Measurements from ENCODE around the gene IGFLR1.

Gene IGFLR1, protein sequence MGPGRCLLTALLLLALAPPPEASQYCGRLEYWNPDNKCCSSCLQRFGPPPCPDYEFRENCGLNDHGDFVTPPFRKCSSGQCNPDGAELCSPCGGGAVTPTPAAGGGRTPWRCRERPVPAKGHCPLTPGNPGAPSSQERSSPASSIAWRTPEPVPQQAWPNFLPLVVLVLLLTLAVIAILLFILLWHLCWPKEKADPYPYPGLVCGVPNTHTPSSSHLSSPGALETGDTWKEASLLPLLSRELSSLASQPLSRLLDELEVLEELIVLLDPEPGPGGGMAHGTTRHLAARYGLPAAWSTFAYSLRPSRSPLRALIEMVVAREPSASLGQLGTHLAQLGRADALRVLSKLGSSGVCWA

DNA sequence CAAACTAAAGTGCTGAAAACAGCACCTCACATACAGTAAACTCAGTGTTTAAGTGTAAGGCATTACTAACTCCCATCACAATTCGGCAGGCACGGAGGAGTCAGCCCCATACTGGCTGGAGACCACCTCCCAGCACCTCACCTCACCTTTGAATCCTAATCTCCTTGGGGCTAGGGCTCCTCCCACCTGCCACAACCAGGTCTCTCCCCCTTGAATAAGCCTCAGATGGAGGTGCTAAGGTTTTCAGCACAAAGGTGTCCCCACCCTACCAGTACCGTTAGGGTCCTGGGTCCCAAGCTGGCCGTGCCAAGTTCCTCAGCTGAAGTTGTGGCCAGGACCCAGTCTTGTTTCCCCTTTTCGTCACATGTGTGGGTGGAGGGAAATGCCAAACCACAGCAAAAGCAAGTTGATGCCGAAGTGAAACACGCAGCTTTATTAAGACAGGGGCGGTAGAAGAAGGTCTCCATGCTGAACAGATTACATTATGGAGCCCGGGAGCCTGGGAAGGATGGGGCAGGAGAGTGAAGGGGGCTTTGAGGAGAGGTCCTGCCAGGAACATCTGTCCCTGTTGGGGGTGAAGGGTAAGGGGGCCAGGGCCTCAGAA is at the start of gene IGFLR1:
Gene IGFLR1, minus strand, starts transcription at position 332 of the 604 bp plus-strand sequence. CDS start 1,272 bp downstream, outside the sequence.
- DNase-seq, result peak in 2 of 4 experiments; percentile 33 to 39

- no peak for DNase-seq
Measured at GRCh38 chr19:35791814-35792279, 49.6 kb upstream of the IGFLR1 start.

DNA sequence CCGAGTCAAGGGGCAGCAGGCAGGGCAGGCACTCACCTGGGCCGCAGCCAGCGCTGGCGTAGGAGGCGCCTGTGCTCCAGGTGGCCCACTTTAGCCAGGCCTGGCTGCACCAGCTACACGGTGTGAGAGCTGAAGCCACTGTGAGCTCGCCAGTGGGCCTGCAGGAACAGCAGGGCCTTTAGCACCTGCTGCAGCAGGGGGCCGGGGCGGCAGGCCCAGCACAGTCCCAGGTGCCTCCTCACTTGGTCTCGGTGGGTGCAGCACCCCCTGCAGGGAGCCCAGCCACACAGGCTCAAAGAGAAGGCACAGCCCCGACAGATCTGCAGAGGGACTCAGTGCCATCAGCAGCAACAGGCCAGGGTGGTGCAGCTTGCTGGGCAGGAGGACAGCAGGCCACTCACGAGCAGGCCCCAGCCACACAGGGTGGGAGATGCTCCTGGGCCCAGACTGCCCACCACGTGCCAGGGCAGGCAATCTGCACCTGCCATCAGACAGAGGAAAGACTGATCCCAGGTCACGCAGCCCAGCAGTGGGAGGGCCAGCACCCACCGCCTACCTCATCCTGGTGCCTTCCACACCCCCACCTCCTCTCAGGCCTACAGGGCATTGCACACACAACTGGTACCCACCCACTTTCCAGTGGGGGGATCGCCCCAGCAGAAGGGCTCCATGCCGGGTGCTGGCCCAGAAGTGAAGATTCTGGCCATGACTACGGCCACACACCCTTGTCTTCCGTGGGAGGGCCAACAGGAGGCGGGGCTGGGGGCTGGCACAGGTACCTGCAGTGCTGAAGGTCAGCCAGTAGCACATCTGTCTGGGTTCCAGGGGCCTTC is 48.9 kb upstream of the IGFLR1 start:
- no peak for DNase-seq

- DNase-seq, result no peak
Measured at GRCh38 chr19:35789978-35790944, 48.0 kb upstream of the IGFLR1 start.

DNA sequence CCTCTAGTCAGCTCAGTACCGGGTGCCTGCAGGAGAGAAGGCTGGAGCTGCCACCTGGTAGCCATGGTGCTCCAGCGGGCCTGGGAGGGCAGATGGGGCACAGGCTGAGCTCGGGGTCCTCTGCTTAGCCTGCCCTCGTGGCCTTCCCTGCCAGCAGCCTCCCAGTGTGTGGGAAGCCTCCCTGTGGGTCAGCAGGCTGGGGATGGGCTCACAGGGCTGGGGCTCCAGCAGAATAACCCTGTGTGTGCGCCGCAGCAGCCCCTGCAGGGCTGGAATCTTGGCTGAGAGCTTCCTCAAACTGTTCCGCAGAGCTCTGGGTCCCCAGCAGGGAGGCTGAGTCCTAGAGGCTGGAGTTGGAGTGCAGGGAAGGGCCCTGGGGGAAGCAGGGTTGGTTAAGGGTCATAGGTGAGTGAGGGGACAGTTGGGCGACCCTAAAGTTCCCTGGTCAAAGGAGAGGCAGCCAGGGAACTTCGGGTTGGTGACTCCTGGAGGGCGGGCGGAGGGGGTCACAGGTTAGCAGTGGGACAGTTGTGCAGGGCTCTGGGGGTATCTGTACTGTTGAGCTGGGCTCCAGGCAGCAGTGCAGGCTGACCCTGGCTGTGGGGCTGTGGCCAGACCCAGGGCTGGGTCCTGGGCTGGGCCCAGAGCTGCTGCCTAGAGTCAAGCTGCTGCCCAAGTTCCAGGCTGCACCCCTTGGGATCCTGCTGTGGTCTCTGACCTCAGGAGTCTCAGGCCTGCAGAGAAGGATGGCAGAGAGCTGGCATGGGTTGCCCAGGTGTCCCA is 47.1 kb upstream of the IGFLR1 start:
- DNase-seq, result no peak

DNA sequence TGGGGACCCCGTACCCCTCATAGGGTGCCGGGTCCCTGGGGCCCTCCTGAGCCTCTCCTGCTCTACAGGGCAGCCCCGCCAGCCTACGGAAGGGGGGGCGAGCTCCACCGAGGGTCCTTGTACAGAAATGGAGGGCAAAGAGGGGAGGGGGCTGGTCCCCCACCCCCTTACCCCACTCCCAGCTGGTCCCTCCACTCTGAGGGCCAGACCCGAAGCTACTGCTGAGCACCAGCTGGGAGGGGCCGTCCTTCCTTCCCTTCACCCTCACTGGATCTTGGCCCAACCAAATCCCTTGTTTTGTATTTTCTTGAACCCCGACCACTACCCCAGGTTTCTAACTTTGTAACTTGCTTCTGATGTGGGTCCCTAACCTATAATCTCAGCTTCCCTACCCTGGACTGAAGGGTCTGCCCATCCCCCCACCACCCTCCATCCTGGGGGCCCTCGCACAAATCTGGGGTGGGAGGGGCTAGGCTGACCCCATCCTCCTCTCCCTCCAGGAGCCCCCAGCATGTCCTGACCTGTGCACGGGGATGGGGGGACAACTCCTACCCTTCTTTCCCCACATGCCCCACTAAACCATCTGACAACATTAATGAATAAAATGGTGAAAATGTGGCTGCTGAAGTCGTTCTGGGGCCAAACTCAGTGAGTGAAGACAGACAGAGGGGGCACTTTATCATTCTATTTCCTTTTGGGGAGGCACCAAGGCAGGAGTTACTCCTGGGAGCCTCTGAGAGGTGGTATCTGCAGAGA is 46.1 kb upstream of the IGFLR1 start:
- DNase-seq, result no peak

DNA sequence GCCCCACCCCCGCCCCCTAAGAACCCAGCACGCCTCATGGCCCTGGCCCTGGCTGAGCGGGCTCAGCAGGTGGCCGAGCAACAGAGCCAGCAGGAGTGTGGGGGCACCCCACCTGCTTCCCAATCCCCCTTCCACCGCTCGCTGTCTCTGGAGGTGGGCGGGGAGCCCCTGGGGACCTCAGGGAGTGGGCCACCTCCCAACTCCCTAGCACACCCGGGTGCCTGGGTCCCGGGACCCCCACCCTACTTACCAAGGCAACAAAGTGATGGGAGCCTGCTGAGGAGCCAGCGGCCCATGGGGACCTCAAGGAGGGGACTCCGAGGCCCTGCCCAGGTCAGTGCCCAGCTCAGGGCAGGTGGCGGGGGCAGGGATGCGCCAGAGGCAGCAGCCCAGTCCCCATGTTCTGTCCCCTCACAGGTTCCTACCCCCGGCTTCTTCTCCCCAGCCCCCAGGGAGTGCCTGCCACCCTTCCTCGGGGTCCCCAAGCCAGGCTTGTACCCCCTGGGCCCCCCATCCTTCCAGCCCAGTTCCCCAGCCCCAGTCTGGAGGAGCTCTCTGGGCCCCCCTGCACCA is 45.1 kb upstream of the IGFLR1 start:
- DNase-seq, result no peak

DNA sequence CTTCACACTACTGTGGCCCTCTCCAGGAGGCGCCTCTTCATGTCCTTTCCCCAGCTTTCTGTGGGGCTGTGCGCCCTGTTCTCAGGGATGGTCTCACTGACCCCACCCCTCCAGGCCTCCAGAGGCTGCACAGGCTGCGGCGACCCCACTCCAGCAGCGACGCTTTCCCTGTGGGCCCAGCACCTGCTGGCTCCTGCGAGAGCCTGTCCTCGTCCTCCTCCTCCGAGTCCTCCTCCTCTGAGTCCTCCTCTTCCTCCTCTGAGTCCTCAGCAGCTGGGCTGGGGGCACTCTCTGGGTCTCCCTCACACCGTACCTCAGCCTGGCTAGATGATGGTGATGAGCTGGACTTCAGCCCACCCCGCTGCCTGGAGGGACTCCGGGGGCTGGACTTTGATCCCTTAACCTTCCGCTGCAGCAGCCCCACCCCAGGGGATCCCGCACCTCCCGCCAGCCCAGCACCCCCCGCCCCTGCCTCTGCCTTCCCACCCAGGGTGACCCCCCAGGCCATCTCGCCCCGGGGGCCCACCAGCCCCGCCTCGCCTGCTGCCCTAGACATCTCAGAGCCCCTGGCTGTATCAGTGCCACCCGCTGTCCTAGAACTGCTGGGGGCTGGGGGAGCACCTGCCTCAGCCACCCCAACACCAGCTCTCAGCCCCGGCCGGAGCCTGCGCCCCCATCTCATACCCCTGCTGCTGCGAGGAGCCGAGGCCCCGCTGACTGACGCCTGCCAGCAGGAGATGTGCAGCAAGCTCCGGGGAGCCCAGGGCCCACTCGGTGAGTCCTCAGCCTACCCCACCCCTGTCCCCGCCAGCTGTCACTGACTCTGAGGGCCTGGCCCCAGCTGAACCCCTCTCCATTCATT is 44.3 kb upstream of the IGFLR1 start:
- no peak for DNase-seq

DNA sequence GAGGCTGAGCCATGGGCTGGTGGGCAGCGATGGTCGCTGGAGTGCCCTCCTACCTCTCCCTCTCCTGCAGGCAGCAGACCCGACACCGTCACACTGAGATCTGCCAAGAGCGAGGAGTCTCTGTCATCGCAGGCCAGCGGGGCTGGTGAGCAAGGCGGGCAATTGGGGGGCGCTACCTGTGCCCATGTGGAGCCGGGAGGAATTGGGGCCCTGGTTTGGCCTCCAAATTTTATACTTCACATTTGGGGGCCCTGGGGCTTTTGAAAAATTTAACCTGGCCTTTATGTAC is 43.0 kb upstream of the IGFLR1 start:
- DNase-seq, result no peak

DNA sequence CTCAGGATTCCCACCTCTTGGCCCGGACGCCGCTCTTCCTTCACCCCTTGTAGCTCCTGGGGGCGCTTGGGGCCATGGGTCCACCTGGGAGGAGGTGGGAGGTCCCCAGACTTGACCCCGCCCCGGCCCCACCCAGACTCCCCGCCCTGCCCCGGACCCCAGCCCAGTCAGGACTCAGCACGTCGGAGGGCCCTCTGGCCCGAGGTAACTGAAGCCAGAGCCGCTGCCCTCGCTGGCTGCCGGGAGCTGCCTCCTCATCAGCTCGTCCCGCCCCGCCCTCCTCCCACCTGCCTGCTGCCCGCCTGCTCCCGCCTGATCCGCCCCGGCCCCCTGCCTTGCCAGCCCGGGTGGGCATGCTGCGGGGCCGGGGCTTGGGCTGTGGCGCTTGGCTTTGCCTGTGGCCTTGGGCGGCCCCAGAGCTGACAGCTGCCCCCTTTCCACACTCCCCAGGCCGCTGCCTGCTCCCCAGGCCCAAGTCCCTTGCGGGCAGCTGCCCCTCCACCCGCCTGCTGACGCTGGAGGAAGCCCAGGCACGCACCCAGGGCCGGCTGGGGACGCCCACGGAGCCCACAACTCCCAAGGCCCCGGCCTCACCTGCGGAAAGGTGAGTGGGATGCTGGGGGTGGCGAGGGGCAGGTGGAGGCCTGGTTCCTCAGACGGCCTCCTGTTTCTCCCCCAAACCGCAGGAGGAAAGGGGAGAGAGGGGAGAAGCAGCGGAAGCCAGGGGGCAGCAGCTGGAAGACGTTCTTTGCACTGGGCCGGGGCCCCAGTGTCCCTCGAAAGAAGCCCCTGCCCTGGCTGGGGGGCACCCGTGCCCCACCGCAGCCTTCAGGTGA is 42.5 kb upstream of the IGFLR1 start:
- no peak for DNase-seq

GRCh38 chr19:35783469-35784434 is 41.5 kb upstream of the IGFLR1 start:
- no peak for DNase-seq

- no peak for DNase-seq
Measured at GRCh38 chr19:35782589-35782988, 40.3 kb upstream of the IGFLR1 start.

DNA sequence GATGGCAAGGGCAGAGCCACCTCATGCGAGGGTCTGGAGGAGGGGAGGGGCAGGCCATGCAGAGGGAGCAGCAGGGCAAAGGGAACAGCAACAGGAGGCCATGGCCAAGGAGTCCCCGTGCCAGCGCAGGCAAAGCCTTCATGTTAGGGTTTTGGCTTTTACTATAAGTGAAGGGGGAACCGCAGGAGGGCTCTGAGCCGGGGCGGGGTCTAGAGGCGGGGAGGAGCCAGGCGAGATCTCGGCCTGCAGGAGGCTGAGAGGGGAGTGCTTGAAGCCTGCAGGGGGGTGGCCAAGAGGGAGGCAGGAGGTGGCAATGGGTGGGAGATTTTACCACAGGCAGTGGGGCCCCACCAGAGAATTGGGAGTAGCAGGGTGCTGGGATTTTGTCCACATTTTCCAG is 39.4 kb upstream of the IGFLR1 start:
- no peak for DNase-seq

- no peak for DNase-seq
Measured at GRCh38 chr19:35780717-35781116, 38.5 kb upstream of the IGFLR1 start.

GRCh38 chr19:35780058-35780457 is 37.8 kb upstream of the IGFLR1 start:
- no peak for DNase-seq

DNA sequence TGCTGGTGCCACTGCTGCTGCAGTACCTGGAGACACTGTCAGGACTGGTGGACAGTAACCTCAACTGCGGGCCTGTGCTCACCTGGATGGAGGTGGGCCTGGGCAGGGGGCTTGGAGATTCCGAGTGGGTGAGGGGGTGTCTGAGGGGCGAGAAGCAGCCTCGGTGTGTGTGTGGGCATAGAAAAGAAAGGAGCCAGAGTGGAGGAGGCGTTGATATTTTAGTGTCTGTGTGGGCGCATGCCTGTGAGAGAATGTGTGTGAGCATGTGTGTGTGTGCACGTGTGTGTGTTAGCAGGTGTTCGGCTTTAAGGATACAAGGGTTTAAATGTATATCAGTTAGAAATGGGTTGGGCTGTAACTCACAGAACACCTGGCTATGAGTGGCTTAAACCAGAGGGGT is 36.8 kb upstream of the IGFLR1 start:
- no peak for DNase-seq

- DNase-seq, result no peak
Measured at GRCh38 chr19:35777961-35778360, 35.7 kb upstream of the IGFLR1 start.
